GM19240 (cell line): ENCODE results near the gene GRB10.
"Not testable (repeated sequence)": the region's sequence is repeated elsewhere in the genome, so short reads cannot be mapped to it uniquely, and the experiment has no call there.

ENCODE experiments used
- DNase-seq: peaks from one replicate; pipeline ENCODE4 v3.0.0; 2011; ENCODE audit warnings: low spot score; ENCODE audit not compliant: insufficient read length

The GRB10 gene

GRCh38 chr7:50745336-50745735 is 37.4 kb downstream of the GRB10 start:
- no peak for DNase-seq

DNA sequence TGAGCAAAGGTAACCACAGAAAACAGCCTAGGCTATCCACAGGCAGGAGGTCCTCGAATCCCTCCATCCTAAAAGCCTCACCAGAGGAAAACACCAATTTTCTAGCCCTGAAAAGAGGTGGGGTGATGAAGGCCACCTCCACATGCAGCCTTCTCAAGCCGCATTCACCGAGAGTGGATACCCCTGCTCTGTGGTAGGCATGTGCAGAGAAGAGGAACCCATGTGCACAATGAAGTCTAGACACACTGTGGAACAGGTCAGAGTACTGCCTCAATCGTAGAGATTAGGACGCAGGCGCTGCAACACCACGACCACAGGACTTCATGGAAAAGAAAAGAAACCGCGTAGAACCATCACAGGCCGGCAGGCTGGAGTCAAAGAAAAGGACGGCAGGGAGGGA is 38.8 kb downstream of the GRB10 start:
- DNase-seq, result no peak

GRCh38 chr7:50743016-50743415 is 39.7 kb downstream of the GRB10 start:
- no peak for DNase-seq

DNA sequence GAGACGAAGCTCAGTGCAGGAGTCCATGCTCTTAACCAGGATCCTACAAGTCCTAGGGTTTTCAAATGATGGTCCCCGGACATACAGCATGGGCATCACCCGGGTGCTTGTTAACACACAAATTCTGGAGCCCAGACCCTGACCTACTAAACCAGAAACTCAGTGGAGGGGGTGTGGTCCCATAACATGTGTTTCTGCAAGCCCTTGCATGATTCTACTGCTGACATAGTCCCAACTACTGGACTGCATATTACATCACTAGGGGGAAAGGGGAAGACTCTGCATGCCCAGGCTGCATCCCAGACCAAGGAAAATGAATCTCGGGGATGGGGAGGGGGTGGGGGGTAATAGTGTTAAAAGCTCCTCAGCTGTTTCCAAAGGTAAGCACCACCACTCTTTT is 40.3 kb downstream of the GRB10 start:
- DNase-seq, result no peak

GRCh38 chr7:50739744-50740435 is 42.8 kb downstream of the GRB10 start:
- DNase-seq, result no peak

- no peak for DNase-seq
Observed at GRCh38 chr7:50738932-50739331, 43.8 kb downstream of the GRB10 start.

DNA sequence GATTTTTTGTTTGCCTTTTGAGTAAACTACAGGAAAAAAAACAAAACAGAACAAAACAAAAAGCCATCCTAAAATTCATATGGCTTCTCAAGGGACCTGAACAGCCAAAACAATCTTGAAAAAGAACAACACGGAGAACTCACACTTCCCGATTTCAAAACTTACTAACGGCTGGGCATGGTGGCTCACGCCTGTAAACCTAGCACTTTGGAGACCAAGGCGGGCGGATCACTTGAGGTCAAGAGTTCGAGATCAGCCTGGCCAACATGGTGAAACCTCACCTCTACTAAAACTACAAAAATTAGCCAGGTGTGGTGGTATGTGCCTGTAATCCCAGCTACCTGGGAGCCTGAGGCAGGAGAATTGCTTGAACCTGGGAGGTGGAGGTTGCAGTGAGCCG is 46.9 kb downstream of the GRB10 start:
- DNase-seq, result not testable (repeated sequence)

GRCh38 chr7:50735333-50735732 is 47.4 kb downstream of the GRB10 start:
- no peak for DNase-seq

DNA sequence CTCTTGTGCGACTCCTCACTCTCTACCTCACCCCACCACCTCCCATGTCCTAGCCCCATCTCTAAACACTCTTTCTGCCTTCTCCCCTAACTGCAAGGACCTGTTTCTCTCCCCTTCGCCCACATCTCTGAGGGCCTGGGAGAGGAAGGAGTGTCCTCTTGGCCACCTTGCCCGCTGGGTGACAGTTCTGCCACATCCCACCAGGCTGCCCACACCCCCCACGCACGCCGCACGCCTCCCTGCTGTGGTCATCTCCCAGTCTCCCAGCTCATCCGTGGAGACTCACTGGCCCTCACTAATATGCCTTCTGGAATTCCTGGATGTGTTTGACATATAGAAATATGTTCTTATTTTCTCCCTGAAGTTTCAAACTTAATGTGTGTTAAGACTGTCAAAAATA is 48.5 kb downstream of the GRB10 start:
- no peak for DNase-seq

DNA sequence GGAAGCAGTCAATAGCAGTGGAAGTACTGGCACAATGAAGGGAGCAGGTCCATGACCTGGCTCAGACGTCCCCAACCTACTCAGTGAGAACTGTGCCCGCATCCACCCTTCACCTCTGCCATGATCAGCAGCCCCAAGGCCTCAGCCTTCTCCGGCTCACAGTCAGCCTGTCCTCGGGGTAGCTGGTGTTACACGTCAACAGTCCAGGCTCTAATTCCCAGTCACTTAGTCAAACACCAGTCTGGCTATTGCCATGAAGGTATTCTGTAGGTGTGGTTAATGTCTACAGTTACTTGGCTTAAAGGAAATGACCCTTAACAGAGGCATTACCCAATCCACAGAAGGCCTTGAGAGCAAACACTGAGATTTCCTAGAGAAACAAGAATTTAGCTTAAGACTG is 49.1 kb downstream of the GRB10 start:
- no peak for DNase-seq

- no peak for DNase-seq
Observed at GRCh38 chr7:50731703-50732582, 50.8 kb downstream of the GRB10 start.

- no peak for DNase-seq
Observed at GRCh38 chr7:50730446-50731400, 52.0 kb downstream of the GRB10 start.

DNA sequence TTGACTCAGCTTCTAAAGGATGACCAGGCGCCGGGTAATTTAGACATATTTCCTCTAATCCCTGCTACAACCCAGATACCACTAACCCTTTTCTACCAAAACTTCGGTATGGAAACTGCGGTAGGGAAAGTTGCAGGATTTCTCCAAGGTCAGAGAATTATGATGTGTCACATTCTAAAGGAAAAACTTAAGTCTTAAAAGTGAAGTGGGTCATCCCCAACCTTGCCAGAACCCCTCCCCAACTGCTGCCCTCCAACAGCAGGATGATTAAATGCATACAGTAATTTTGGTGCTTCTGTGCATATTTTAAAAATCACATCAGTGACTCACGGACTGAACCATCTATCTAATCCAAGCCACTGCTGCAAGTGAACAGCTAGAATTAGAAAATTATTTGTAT is 52.7 kb downstream of the GRB10 start:
- no peak for DNase-seq

- DNase-seq, result no peak
Observed at GRCh38 chr7:50728184-50728583, 54.5 kb downstream of the GRB10 start.

DNA sequence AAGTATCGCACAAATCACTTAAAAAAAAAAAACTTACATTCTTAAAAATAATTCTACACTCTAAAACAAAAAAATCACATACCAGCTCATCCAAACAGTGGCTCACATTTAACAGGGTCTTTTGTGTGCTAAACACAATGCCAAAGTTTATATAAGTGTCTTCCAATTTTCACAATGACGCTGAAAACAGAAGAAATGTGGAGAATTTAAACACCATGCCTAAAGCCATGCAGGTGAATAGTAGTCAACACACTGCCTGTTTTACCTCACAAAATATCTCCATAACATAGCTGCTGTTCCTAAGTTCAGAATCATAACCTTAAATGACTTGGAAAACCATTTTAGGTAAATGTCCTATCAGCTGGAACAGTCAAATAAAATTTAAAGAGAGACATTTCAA is 55.0 kb downstream of the GRB10 start:
- DNase-seq, result no peak

- DNase-seq, result no peak
Observed at GRCh38 chr7:50727072-50727471, 55.6 kb downstream of the GRB10 start.

DNA sequence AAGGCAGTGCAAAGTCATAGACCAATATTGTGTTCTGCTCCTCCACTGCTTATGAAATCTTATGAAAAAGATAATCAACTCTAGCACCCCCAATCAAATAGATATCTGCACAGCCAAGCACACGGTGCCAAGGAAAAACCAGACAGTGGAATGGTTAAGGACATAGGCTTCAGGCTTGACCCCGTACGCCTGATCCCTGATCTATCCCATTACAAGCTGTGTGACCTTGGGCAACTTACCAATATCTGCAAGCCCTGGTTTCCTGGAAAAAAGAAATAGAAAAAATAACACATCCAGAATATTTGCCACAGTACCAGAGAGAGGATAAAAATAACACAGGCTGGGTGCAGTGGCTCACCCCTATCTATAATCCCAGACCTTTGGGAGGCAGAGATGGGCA is 56.9 kb downstream of the GRB10 start:
- DNase-seq, result no peak

DNA sequence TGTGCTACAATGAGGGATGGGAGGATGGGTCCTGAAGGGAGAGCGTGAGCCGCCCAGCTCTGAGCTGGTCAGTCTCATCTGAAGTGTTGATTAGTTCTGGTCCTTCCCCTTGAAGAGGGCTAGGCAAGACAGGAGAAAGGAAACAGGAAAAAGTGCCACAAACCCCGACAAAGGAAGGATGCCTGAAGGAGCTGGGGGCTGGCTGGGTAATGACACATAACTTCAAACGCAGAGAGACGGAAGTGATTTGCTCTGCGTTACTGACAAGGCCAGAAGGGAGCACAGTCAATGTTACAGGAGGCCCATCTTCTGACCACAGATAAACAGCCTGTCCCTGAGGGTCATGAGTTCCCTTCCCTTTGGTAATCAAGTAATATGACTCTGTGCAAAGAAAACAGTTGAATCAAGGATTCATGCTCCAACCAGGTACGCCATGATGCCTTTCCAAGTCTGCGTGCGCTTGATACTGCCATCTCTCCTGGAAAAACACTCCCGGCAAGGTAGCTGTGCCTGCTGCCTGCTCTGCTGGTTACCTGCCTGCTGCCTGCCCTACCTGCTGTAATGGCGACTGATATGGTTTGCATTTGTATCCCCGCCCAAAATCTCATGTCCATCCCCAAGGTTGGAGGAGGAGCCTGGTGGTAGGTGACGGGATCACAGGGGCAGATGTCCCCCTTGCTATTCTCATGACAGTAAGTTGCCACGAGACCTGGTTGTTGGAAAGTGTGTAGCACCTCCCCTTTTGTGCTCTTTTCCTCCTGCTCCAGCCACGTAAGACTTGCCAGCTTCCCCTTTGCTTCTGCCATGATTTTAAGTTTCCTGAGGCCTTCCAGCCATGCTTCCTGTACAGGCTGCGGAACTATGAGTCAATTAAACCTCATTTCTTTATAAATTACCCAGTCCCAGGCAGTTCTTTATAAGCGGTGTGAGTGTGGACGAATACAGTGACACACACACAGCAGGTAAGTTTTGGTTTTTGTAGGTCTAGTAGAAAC is 57.9 kb downstream of the GRB10 start:
- no peak for DNase-seq

DNA sequence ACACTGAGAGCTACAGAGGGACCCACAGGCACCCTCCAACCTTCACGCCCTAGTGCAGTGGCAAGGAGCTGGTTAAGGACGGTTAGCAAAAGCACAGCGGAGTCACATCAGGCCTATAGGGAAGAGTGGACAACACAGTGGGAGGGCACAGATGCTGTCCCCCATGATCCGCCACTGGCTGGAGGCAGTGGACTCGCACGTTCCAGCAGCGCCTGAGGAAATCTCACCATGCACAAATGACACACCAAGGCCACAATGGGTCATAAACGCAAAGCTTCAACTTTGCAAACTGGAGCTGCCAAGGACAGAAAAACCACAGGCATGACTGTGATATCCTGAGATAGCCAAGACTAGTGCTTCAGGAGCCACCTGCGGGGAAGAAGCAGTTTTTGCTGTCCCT is 58.8 kb downstream of the GRB10 start:
- DNase-seq, result no peak

GRCh38 chr7:50723173-50723572 is 59.5 kb downstream of the GRB10 start:
- no peak for DNase-seq
